ENCODE data around the gene LRRN4CL.

GRCh38 chr11:62654297-62654696 is 35.0 kb downstream of the LRRN4CL start:
- TF ChIP-seq CTCF (conservative IDR thresholded peaks at IDR 0.05; ENCODE audit: low read length) = no peak
- no peak for TF ChIP-seq EZH2phosphoT487 (IDR thresholded peaks at IDR 0.05; ENCODE audit: borderline replicate concordance, low read depth, low read length)

Data from OCI-LY7 (cell line).